H9 (cell line): ENCODE results near the gene ATG2B. TPM values are rescaled to one million over a fixed set of nuclear protein-coding genes. Genes with fewer than 3 reads are reported as not detected.

ENCODE experiments used
- DNase-seq: peaks from one replicate; pipeline ENCODE4 v3.0.0-alpha.2; 2017
- H2AFZ ChIP-seq: one replicate; pipeline ENCODE4 v1.6.1; 2013; ENCODE audit warnings: mild to moderate bottlenecking, low read length, control low read depth, moderate library complexity
- H2AK5ac ChIP-seq: 2 replicates; pipeline ENCODE4 v1.6.1; 2013; ENCODE audit warnings: low read length, control low read depth, mixed read lengths; ENCODE audit not compliant: insufficient read length
- H2BK120ac ChIP-seq: one replicate; pipeline ENCODE4 v1.6.1; 2013; ENCODE audit warnings: low read depth, mild to moderate bottlenecking, low read length, control low read depth, inconsistent platforms; ENCODE audit not compliant: poor library complexity, severe bottlenecking
- H2BK12ac ChIP-seq: 2 replicates; pipeline ENCODE4 v1.6.1; 2013; ENCODE audit warnings: low read length, control low read depth, mixed read lengths, low read depth; ENCODE audit not compliant: insufficient read length
- H2BK15ac ChIP-seq: 2 replicates; pipeline ENCODE4 v1.6.1; 2013; ENCODE audit warnings: low read depth, low read length, control low read depth
- H2BK20ac ChIP-seq: one replicate; pipeline ENCODE4 v1.6.1; 2013; ENCODE audit warnings: low read depth, mild to moderate bottlenecking, low read length, control low read depth, inconsistent platforms; ENCODE audit not compliant: poor library complexity, severe bottlenecking
- H2BK5ac ChIP-seq: 2 replicates; pipeline ENCODE4 v1.6.1; 2013; ENCODE audit warnings: low read length, control low read depth, mixed read lengths; ENCODE audit not compliant: insufficient read length
- H3K14ac ChIP-seq: 2 replicates; pipeline ENCODE4 v1.6.1; 2013; ENCODE audit warnings: low read length, control low read depth; ENCODE audit not compliant: insufficient read depth
- H3K18ac ChIP-seq: 2 replicates; pipeline ENCODE4 v1.6.1; 2013; ENCODE audit warnings: low read depth, mild to moderate bottlenecking, mixed read lengths, low read length, control low read depth; ENCODE audit not compliant: insufficient read length
- H3K23ac ChIP-seq: 2 replicates; pipeline ENCODE4 v1.6.1; 2013; ENCODE audit warnings: low read length, control low read depth, mixed read lengths, low read depth; ENCODE audit not compliant: insufficient read length
- H3K23me2 ChIP-seq: 2 replicates; pipeline ENCODE4 v1.6.1; 2013; ENCODE audit warnings: low read depth, mild to moderate bottlenecking, mixed read lengths, low read length, control low read depth; ENCODE audit not compliant: insufficient read length, poor library complexity, severe bottlenecking
- H3K27ac ChIP-seq: 2 replicates; pipeline ENCODE4 v1.5.1; 2013; ENCODE audit warnings: low read length, control low read depth, mixed read lengths, low read depth; ENCODE audit not compliant: insufficient read length
- H3K27me3 ChIP-seq: 2 replicates; pipeline ENCODE4 v1.6.1; 2013; ENCODE audit warnings: low read length, control low read depth, inconsistent platforms; ENCODE audit not compliant: insufficient read depth
- H3K4ac ChIP-seq: 2 replicates; pipeline ENCODE4 v1.6.1; 2013; ENCODE audit warnings: low read depth, mild to moderate bottlenecking, control low read depth, inconsistent platforms, low read length, moderate library complexity
- H3K4me1 ChIP-seq: 2 replicates; pipeline ENCODE4 v1.6.1; 2013; ENCODE audit warnings: low read length, control low read depth, inconsistent platforms; ENCODE audit not compliant: insufficient read depth
- H3K4me2 ChIP-seq: 2 replicates; pipeline ENCODE4 v1.6.1; 2013; ENCODE audit warnings: low read length, control low read depth, mixed read lengths; ENCODE audit not compliant: insufficient read length, insufficient read depth
- H3K56ac ChIP-seq: 2 replicates; pipeline ENCODE4 v1.6.1; 2013; ENCODE audit warnings: low read depth, mild to moderate bottlenecking, mixed read lengths, low read length, control low read depth; ENCODE audit not compliant: insufficient read length
- H3K79me1 ChIP-seq: 2 replicates; pipeline ENCODE4 v1.6.1; 2013; ENCODE audit warnings: low read depth, mild to moderate bottlenecking, moderate library complexity, low read length, control low read depth, inconsistent platforms; ENCODE audit not compliant: insufficient read depth, poor library complexity, severe bottlenecking
- H3K79me2 ChIP-seq: 2 replicates; pipeline ENCODE4 v1.6.1; 2013; ENCODE audit warnings: low read length, control low read depth, inconsistent platforms; ENCODE audit not compliant: insufficient read depth
- H3K9ac ChIP-seq: 2 replicates; pipeline ENCODE4 v1.6.1; 2013; ENCODE audit warnings: low read length, control low read depth, mixed read lengths; ENCODE audit not compliant: insufficient read length; ENCODE audit errors: extremely low read depth
- H3K9me3 ChIP-seq: one replicate; pipeline ENCODE4 v1.6.1; 2013; ENCODE audit warnings: low read depth, low read length, inconsistent platforms; ENCODE audit not compliant: control insufficient read depth
- H3T11ph ChIP-seq: one replicate; pipeline ENCODE4 v1.6.1; 2013; ENCODE audit warnings: mild to moderate bottlenecking, low read length, control low read depth, inconsistent platforms
- H4K20me1 ChIP-seq: one replicate; pipeline ENCODE4 v1.6.1; 2013; ENCODE audit not compliant: control insufficient read depth, insufficient read length, insufficient read depth
- H4K5ac ChIP-seq: 2 replicates; pipeline ENCODE4 v1.6.1; 2013; ENCODE audit warnings: low read depth, mild to moderate bottlenecking, mixed read lengths, low read length, control low read depth; ENCODE audit not compliant: insufficient read length
- H4K8ac ChIP-seq: replicated peaks from 2 replicates; pipeline ENCODE4 v1.6.1; 2013; ENCODE audit warnings: low read length, control low read depth, mixed read lengths, low read depth; ENCODE audit not compliant: insufficient read length
- H4K91ac ChIP-seq: 2 replicates; pipeline ENCODE4 v1.6.1; 2013; ENCODE audit warnings: low read depth, mild to moderate bottlenecking, moderate library complexity, mixed read lengths, low read length, control low read depth; ENCODE audit not compliant: insufficient read length
- H3K27ac Mint-ChIP-seq, 3 experiments: 2 replicates in 2 of 3; 3 replicates in 1 of 3; pipeline ENCODE4 v1.8.0; 2020 to 2021; ENCODE audit warnings: mixed read lengths in 3 of 3, mild to moderate bottlenecking in 1 of 3, moderate library complexity in 1 of 3
- H3K27me3 Mint-ChIP-seq: 2 replicates; pipeline ENCODE4 v1.8.0; 2021; ENCODE audit warnings: low read depth, mild to moderate bottlenecking, moderate library complexity, mixed read lengths
- H3K36me3 Mint-ChIP-seq, 3 experiments: 2 replicates in 2 of 3; 3 replicates in 1 of 3; pipeline ENCODE4 v1.8.0; 2020 to 2021; ENCODE audit warnings: low read depth in 3 of 3, mixed read lengths in 3 of 3; ENCODE audit not compliant: insufficient read depth in 1 of 3
- H3K4me1 Mint-ChIP-seq, 2 experiments: 2 replicates each; pipeline ENCODE4 v1.8.0; 2020; ENCODE audit warnings: mixed read lengths in 2 of 2
- H3K4me3 Mint-ChIP-seq, 2 experiments: 2 replicates in 1 of 2; 3 replicates in 1 of 2; pipeline ENCODE4 v1.8.0; 2020 to 2021; ENCODE audit warnings: mild to moderate bottlenecking in 2 of 2, mixed read lengths in 2 of 2, moderate library complexity in 1 of 2
- H3K9me3 Mint-ChIP-seq, 2 experiments: 2 replicates in 1 of 2; 3 replicates in 1 of 2; pipeline ENCODE4 v1.8.0; 2020; ENCODE audit warnings: mild to moderate bottlenecking in 2 of 2, mixed read lengths in 2 of 2, moderate library complexity in 1 of 2
- CTCF ChIP-seq: fragments of 200-600 bp; sonication (generic); conservative IDR thresholded peaks from 3 replicates; pipeline ENCODE4 v1.8.0; 2021; ENCODE audit warnings: antibody characterized with exemption, mild to moderate bottlenecking
- WGBS: extraction: QIAGEN DNeasy Blood & Tissue Kit; methylation state at CpG from one replicate; pipeline ENCODE4 v1.1.7; 2013; ENCODE audit warnings: missing lambda C conversion rate, low lambda C conversion rate, mixed read lengths; ENCODE audit not compliant: insufficient read length; ENCODE audit errors: extremely low coverage; 5-methylcytosine and 5-hydroxymethylcytosine counted together
- total RNA-seq: library from RNA; stranded (reverse); gene quantifications from 2 replicates; pipeline ENCODE4 v1.2.1, GENCODE V29; 2021

Gene ATG2B
- total RNA-seq, 1 experiment from 2014 or later, result 12.6 TPM

GRCh38 chr14:96284008-96284407 is 79.1 kb downstream of the ATG2B start:
- no peak overlapping the region for H4K5ac ChIP-seq
- Mint-ChIP-seq H3K27ac (no peak overlapping the region), H3K4me1 (peaks cover 15 to 20% of the 10 kb centered on the region in 2 experiments; a peak in 3 of 4 replicates)

More at GRCh38 chr14:96284008-96284407, 79.1 kb downstream of the ATG2B start:
- Histone ChIP-seq H2AK5ac (no peak overlapping the region), H3K4me1 (no peaks in the 10 kb centered on the region), H3T11ph (no peak overlapping the region), H3K27me3 (no peaks in the 10 kb centered on the region), H3K4me2 (no peak overlapping the region), H3K18ac (no peak overlapping the region), H3K79me1 (no peaks in the 10 kb centered on the region), H3K14ac (no peak overlapping the region), H2BK12ac (no peak overlapping the region), H3K56ac (no peak overlapping the region), H3K4ac (no peak overlapping the region), H2BK5ac (no peak overlapping the region), H3K9me3 (no peaks in the 10 kb centered on the region), H2BK20ac (no peak overlapping the region), H4K91ac (no peak overlapping the region), H3K27ac (no peak overlapping the region), H4K8ac (no peak overlapping the region), H3K23ac (no peak overlapping the region), H2BK120ac (no peak overlapping the region), H3K23me2 (no peaks in the 10 kb centered on the region), H3K9ac (no peak overlapping the region), H2BK15ac (no peak overlapping the region), H2AFZ (no peak overlapping the region), H4K20me1 (no peaks in the 10 kb centered on the region), H3K79me2 (no peaks in the 10 kb centered on the region)
- Mint-ChIP-seq H3K4me3 (no peak overlapping the region), H3K36me3 (peaks cover 0 to 14% (median 8%) of the 10 kb centered on the region in 3 experiments; a peak in 5 of 7 replicates), H3K27me3 (no peaks in the 10 kb centered on the region), H3K9me3 (0 out of 5 replicates have a peak, but pooled peaks cover 0 to 2% of the 10 kb centered on the region in 2 experiments)
- DNase-seq, result no peak
- no CpG with 5 or more reads among the region's 9 CpGs for WGBS
- TF ChIP-seq CTCF, result no peak
